Kidney epithelial cell (primary cell): ENCODE data around the gene DYNLT4. TPM values are rescaled to one million over a fixed set of nuclear protein-coding genes. Genes with fewer than 3 reads are reported as not detected.

Experiments used
- DNase-seq: peaks from one replicate; pipeline ENCODE4 v3.0.0-alpha.2; 2010; ENCODE audit warnings: low read depth
- H3K27me3 ChIP-seq: 2 replicates; pipeline ENCODE4 v1.6.0; 2011; ENCODE audit warnings: low read length; ENCODE audit not compliant: control insufficient read depth, insufficient read depth
- H3K36me3 ChIP-seq: 2 replicates; pipeline ENCODE4 v1.5.1; 2011; ENCODE audit warnings: low read length; ENCODE audit not compliant: control insufficient read depth, insufficient read depth
- H3K4me3 ChIP-seq: 2 replicates; pipeline ENCODE4 v1.5.1; 2011; ENCODE audit warnings: low read depth, mild to moderate bottlenecking, control low read depth, low read length
- CTCF ChIP-seq: IDR thresholded peaks from 2 replicates; pipeline ENCODE4 v1.5.1; 2011; ENCODE audit warnings: mild to moderate bottlenecking, moderate library complexity, low read length, control low read depth, inconsistent platforms; ENCODE audit not compliant: insufficient read depth, poor library complexity, severe bottlenecking
- total RNA-seq: library from RNA; depleted of rRNA; stranded (reverse); fragments of >200 nt; gene quantifications from 2 replicates; pipeline ENCODE4 v1.2.3, GENCODE V29; 2015

DYNLT4 gene
- 0.25 and 0.41 TPM in 2 replicates for total RNA-seq

- Histone ChIP-seq H3K27me3 (no peaks in the 10 kb centered on the region), H3K4me3 (no peak within 1 kb of the TSS), H3K36me3 (peaks cover 11% of the 10 kb centered on the region)
- no peak for TF ChIP-seq CTCF
- DNase-seq = no peak
These were observed at the start of gene DYNLT4 for GRCh38 chr1:44806704-44807363. TSS of gene DYNLT4 (minus strand) at chr1:44807351. CDS start at chr1:44806668, 683 bp downstream.

- TF ChIP-seq CTCF = no peak
- Histone ChIP-seq H3K36me3 (no peaks in the 10 kb centered on the region), H3K27me3 (no peaks in the 10 kb centered on the region), H3K4me3 (no peak overlapping the region)
- no peak for DNase-seq
These were observed 48.6 kb upstream of the DYNLT4 start for GRCh38 chr1:44855742-44856141.

- Histone ChIP-seq H3K36me3 (no peaks in the 10 kb centered on the region), H3K27me3 (no peaks in the 10 kb centered on the region), H3K4me3 (no peak overlapping the region)
- DNase-seq = no peak
- no peak for TF ChIP-seq CTCF
These were observed 47.8 kb upstream of the DYNLT4 start for GRCh38 chr1:44854970-44855369.

GRCh38 chr1:44853201-44853600, 46.0 kb upstream of the DYNLT4 start:
- Histone ChIP-seq H3K4me3 (no peak overlapping the region), H3K36me3 (no peaks in the 10 kb centered on the region), H3K27me3 (no peaks in the 10 kb centered on the region)
- no peak for DNase-seq
- TF ChIP-seq CTCF = no peak

GRCh38 chr1:44851308-44851707, 44.2 kb upstream of the DYNLT4 start:
- no peak for DNase-seq
- Histone ChIP-seq H3K36me3 (no peaks in the 10 kb centered on the region), H3K27me3 (no peaks in the 10 kb centered on the region), H3K4me3 (no peak overlapping the region)
- TF ChIP-seq CTCF = no peak

GRCh38 chr1:44849575-44850132, 42.5 kb upstream of the DYNLT4 start:
- DNase-seq = no peak
- H3K27me3 ChIP-seq = no peaks in the 10 kb centered on the region
- no peak overlapping the region for H3K4me3 ChIP-seq
- no peak for TF ChIP-seq CTCF
- H3K36me3 ChIP-seq = no peaks in the 10 kb centered on the region
